GM19240 (cell line): Measurements from ENCODE around the gene BTBD18.

Source experiments
- DNase-seq: peaks from one replicate; pipeline ENCODE4 v3.0.0; 2011; ENCODE audit warnings: low spot score; ENCODE audit not compliant: insufficient read length

The BTBD18 gene, protein sequence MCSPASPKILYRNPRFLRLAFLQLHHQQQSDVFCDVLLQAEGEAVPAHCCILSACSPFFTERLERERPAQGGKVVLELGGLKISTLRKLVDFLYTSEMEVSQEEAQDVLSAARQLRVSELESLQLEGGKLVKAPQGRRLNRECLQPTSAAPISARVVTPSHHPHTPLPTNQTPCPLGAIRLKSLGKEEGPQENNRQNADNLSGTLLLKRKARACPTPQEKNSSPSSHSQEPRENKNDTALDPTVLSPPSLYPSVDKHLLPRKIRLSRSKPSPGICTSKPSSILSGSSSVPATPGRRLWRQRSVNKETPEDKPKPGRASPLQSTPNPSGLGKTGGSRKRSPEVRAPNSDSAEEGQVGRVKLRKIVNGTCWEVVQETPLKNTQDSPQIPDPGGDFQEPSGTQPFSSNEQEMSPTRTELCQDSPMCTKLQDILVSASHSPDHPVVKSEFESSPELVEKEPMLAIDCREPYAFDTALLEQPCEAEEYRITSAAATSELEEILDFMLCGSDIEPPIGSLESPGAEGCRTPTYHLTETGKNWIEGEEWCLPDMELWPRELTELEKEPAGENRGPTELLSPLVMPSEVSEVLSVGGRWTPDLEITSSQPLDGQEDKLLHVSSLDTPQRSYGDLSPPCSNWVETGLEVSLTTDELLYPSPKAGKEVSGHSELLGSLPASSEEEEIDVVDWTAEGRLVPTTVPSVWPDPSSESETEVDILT

DNA sequence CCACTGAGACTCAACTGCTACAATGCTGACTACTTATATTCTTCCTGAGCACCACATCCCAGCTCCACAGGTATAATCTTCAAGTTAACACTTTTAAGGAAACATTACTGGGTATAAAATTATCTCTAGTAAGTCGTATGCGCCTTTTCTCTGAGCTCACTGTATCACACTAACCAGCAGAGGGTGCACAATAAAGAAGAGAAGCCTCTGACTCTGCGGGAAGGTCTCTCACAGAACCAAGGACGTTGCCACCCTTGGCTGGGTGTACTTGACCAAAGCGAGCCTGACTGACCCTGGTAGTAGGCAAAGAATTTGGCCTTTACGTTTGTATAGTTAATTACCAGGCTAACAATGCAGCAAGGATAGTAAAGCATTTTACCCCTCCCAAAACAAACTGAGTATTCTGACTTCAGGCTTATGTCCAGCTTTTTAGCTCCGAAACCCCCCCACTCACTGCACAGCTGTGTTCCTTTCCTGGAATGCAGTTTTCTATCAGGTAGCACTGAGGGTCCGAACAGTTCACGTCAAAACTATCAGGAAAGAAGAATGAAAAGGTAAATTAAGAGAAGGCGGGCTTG is at the start of gene BTBD18:
BTBD18 (minus strand) TSS at position 144 of the 578 bp plus-strand sequence. CDS start 631 bp downstream, outside the sequence.
- DNase-seq: no peak

DNA sequence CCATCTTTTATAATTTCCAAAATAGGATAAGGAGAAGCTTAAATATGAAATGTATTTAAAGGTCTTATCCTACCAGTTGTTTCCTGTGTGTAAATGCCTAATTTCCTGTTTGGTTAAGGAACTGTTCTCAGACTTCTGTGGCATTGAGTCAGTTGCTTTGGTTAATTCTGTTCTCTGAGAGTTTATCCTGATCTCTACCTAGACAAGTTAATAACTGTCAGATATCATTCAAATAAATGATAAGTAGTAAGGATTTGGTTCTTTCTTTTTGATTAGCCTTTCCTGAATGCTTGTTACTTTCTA is 49.5 kb upstream of the BTBD18 start:
- no peak for DNase-seq

DNA sequence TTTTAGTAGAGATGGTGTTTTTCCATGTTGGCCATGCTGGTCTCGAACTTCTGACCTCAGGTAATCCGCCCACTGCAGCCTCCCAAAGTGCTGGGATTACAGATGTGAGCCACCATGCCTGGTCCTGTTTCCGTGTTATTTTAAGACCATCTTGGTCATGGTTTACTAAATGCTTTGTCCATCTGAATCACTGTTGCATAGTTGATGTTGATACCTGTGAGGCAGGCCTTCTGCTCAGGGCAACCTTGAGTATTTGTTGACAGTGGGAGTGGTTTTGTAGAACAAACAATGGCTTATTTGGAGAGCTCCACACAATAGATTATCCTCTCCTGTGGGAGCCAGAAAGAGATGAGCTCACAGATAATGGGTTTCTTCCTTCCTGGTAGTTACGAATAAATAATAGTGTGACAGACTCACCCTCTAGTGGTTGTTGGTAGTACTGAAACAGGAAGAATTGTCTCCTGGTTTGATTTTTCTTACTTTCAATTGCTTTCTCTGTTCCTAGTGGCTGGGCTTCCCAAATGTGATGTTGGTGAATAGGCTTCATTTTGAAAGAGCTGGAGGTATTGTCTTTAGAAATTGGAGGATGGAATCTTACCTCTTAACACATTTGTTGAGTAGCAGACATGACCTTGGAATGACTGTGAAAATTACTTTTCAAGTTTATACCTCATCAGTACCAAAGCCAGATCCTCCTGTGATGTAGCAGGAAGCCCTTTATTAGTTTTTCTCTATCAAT is 49.0 kb upstream of the BTBD18 start:
- DNase-seq: peak; percentile 60

DNA sequence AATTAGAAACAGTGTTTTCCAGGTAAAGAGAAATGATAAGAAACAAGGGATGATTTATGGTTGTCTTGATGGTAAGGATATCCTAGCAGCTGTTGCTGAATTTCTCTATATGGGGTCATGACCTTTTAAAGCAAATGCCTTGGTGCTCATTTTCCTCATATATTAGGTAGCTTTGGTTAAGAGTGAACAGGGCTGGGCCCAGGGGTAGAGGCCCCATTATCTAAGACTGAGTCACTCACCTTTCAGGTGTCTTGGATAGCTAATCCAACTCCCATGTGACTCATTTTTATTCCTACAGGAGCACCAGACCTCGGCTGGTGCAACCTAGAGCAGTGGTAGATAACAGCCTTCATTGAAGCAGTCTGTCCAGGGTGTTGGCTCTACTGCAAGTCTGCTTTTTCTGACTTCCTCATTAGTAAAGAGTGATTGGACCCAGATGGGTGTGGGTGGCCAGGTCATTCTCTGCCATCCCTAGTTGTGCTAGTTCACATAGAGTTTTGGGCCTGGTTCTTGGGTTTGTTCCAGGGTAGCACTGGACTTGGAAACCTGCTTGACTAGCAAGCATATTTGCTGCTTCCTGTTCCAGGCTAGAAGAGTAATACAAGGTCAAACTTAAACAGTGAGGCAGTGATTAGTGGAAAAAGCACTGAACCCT is 47.4 kb upstream of the BTBD18 start:
- DNase-seq: no peak

DNA sequence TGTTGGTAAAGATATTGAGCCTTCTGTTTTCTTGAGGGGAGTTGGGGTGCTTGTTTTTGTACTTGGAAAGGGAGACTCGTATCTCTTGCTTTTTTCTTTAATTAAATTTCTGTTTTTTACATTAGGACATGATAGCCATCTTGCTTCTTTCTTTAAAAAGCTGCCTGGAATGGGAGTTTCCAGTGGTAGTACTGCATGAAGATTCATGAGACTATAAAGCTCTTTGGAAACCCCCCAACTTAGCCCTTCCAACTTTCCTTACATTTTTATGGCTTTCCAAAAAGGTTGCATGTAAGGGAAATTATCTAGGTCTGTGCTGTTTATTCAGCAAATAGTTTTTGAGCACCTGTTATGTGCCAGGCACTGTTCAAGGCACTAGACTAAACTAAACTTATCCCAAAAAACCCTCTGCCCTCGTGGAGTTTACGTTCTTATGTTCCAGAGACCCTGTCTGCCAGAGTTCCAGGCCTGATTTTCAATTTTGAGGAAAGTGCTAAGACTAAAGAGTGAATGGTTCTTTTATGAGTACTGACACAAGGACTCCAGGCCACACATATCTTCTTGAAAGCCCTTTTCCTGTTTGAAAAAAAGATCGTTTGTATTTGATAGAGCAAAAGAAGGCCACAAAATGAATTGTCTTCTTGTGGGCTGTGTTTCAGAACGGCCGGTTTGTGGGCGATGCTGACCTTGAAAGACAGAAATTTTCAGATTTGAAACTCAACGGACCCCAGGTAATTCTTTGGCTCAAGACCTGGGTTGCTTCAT is 41.9 kb upstream of the BTBD18 start:
- DNase-seq: no peak

DNA sequence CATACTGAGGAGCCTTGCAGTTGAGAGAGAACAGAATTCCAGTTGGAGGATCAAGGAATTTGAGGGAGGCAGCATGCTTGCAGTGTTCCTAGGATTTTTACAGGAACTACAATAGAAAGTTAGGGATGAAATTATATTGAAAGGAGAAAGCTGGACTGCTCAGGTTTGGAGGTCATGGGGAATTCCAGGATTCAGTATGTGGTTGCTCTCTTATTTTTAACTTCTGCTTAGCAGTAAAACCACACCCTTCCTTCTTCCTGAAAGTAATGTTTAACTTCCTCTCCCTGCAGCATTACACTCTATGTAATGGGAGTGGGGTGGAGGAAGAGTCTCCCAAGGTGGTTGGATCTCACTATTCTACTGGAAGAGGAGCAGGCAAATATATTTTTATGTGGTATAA is 41.3 kb upstream of the BTBD18 start:
- no peak for DNase-seq

DNA sequence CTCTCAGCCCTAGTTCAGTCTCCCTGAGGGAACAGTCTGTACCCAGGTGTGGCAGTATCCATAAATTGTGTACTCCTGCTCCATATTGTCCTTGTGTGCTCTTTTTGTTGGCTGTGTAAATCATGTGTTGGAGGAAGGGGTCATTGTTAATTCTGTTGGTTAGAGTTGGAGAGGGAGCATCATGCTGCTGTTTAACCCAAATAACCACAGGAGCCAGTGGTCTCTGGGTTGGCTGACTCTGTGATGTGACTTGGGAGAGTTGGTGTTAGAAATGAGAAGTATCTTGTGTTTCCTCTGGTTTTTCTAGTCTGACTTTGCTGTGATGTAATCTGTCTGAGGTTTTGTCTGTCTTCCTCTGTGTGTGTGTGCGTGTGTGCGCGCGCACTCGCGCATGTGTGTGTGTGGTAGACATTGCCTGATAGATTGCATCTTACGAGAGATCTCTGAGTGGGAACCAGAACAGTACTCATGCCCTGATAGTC is 40.5 kb upstream of the BTBD18 start:
- DNase-seq: peak; percentile 29

DNA sequence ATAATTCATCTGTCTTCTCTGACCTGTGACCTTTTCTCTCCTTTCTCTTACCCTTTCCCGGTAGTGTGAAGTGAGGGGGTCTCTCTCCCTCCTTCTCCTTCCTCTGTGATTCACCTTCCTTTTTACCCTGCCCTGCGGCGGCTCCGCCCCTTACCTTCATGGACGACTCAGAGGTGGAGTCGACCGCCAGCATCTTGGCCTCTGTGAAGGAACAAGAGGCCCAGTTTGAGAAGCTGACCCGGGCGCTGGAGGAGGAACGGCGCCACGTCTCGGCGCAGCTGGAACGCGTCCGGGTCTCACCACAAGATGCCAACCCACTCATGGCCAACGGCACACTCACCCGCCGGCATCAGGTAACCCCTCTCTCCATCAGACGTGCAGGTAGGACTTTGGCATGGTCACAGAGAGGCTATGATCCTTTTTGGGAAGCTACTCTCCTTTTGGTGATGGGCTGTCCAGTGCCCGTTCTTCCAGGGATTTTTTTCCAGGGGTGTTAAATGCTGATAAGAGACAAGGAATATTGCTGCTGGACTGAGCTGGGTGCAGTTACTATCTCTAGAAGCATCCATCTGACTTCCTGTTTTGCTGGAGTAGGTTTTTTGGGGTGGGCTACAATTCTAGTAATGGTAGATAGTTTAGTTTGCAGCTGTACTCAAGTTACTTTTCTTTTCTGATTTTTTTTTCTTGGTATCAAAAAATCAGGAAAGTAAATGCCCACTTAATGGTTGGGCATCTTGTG is 39.9 kb upstream of the BTBD18 start:
- DNase-seq: no peak

DNA sequence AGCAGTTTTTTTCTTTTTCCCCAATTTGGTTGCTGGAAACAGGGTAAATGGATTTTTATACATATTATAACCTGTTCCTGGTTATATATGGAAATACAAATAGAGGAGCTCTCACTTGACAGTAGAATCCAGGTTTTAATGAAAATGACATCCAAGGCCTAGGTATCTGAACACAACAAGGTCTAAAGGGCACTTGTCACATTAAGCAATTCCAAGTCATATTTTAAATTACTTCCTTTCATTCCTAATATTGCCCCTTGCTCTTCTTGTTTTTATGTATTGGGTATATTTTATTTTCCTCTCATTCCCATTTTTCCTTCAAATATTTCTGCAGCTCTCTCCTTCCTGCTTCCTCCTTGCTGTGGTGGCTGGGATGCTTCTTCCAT is 37.1 kb upstream of the BTBD18 start:
- DNase-seq: no peak

DNA sequence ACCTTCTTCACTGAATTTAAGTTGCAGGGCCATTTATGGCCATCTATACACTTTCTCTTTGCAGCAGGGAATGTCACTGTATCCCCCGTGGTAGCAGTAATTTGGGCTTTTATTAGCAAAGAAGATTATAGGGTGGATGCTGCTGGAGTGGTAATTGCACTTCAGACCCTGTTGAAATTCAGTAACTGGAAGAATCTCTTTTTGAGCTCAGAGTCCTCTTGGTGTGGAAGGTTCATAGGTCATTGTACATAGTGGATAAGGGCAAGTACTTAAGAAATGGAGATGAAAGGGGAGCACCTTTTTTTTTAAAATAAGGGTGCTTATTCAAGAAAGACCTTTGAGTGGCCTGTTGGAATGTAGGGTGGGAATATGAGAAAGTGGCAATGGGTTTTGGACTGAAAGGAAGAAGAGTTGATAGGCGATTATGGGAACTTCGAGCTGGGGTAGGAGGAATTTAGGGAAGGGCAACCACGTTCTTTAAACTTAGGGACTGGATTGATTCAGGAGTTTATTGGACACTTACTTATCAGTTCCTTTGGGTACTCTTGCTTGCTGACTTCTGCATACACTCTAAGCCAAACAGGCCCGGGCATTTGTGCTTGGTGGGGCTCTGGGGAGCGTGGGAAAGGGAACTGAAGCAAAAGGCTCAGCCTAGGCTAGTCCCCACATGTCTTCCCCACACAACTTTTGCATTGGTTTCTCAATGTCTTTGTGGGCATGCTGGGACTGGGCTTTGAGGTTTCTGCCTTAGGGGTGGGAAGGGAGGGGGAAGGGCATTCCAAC is 36.5 kb upstream of the BTBD18 start:
- peak; percentile 23 for DNase-seq

DNA sequence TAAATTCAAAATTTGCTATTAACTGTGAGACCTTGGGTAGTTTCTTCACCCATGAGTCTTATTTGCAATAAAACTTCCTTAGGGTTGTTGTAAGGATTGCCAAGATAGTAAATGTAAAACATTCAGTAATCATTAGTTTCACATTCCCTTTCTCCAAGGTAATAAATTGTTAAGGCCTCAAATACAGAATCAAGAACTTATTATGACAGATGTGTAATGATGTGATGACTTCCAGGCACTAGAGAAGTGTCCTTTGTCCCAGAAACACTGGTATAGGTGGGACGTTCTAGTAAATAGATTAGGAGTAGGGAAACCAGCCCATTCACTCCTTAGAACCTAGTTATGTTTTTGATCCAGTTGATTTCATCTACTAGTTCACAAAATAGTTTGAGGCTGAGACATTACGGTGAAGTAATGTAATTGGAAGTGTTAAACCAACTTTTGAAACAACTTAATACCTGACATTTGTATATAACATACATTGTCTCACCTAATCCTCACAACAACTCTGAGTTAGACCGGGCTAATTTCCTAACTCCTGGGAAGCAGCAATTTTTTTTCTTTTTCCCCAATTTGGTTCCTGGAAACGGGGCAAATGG is 35.5 kb upstream of the BTBD18 start:
- DNase-seq: no peak

DNA sequence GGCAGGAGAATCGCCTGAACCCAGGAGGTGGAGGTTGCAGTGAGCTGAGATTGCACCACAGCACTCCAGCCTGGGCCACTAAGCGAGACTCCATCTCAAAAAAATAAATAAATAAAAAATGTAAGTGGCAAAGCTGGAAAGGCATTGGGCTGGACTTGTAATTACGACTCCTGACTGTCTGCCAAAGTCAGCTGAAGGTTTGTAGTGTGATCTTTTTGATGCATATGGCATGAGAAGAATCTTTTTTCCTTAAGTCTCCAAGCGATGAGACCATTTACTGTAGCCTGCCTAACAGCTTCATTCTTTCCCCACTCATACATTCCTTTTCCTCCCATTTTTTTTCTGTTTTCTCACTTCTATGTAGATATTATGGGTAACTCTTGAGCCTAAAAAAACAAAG is 34.8 kb upstream of the BTBD18 start:
- no peak for DNase-seq

DNA sequence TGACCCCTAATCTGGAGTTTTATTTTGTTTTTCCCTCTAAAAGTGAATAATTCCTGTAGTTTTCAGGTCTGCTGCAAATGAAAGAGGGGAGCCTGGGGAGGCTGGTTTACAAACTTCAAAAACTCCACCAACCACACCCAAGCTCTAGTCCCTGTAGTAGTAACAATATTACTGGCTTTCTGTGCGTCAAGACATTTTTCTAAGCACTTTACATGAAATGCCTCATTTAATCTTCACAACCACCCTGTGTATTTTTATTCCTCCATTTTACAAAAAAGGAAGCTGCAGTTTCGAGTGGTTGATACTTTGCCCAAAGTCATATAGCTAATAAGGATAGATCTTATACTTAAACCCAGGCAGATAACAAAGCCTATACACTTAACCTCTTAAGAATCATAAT is 33.5 kb upstream of the BTBD18 start:
- DNase-seq: no peak

DNA sequence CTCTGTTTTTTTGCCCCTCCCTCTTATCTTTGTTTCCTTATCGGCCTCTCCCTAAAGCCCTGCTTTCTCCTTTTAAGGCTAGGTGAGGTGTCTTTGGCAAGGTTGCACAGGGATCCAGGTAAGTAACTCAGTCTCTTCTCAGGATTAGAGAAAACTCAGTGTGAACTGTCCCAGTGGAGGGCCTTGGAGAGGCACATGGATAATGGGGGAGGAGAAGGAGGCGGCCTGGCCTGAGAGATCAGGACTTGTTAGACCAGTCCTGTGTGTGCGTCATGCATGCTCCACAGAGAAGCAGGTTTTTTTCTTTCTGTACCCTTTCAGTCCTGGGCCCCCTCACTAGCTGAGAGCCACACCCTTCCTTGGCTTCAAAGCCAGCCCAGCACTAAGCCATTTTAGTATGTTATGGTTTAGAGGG is 29.9 kb upstream of the BTBD18 start:
- no peak for DNase-seq

DNA sequence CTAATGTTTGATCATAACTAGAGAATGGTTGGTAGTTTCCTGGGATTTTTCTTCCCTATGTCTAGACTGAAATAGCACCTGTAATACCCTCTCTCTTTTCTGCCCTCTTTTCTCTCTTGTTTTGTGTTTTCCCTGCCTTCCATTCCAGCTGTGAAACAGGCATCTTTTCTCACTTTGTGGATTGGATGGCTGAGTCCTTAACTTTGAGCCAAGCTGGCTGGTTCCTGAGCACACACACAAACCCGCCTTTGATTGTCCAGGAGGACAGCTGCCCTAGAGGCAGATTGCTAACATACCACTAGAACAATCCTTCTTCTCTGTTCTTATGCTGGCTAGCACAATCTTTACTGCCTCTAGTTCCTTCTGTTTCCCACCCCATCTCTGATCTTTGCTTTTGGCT is 27.7 kb upstream of the BTBD18 start:
- no peak for DNase-seq

DNA sequence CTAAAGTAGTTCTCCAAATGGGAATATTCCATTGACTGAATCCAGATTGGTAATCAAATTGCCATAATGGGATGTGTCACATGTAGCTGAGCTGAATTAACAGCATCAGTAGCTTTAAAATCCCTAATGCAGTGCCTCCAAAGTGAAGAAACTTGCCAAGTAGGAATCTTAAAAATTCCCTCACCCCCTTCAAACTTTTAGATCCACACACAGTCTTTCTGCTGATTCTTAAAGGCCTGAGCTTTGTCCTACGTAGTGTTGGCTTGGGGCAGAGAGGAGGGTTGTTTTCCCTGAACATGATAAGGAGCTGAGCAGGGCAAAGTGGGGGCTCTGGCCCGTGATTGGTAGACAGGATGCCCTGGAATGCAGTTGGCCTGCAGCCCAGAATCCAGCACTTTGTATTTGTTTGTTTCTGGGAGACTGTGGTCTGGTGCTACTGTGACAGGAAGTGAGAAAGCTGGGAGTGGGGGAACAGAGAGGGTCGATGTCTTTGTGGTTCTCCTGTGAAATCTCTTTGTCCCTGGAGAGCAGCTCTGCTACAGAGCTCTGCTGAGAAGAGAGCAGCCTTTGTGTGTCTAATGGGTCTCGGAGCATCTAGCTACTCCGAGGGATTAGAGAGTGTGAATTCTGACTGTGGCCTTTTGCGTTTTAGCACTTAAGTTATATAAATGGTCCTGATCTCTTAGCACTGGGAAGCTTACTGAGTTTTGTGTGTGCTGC is 26.9 kb upstream of the BTBD18 start:
- DNase-seq: no peak

DNA sequence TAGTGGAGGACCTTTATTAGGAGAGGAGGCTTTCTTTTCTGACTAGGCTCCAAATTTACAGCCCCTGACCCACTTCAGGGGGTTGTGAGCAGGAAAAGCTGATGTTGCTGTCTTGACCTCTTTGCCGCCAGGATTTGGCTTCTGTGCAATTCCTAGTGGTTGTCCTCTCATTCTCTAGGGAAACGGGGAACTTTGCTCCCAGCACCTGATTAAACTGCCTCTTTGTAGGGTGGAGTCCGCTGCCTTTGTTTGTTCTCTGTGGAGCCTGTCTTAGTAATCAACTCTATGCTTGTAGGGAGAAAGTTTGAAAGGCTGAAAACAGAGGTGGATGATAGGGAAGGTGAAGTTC is 26.3 kb upstream of the BTBD18 start:
- no peak for DNase-seq

DNA sequence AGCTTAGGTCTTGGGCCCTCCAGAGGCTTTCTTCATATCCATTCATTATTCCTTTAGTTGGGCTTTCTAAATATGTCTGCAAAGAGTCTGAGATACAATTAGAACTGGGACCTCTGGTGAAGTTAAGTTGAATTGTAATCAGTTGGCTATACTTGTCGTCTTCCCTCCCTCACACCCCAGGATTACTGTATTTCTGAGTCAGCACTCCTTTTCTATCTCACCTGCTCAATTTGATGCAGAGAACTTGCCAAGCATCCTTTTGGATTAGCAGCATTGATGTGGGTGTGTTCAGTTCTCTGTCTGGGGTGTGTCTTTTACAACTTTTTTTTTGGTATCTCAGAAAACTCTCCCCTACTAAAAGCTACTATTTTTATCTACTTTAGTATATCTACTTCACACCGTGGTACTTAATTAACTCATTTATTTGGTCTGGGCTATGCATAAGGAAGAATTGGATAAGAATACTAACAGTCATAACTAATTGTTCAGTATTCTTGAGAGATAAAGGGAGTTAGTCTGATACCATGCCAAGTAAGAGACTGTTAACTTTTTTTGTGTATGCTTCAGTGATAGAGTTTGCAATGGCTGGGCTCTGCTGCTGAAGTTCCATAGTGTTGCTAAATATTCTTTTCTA is 25.1 kb upstream of the BTBD18 start:
- DNase-seq: no peak
